ENCODE measurements around the gene EPGN. TPM values are rescaled to one million over a fixed set of nuclear protein-coding genes. Genes with fewer than 3 reads are reported as not detected.

EPGN gene
- total and polyA plus RNA-seq, 2 donors from 2014 or later, result 1.6 TPM; not detected in 1

- no peak overlapping the region for H3K27ac ChIP-seq (ENCODE audit: low read depth in 2 of 2, low read length in 2 of 2)
- no peak overlapping the region for H3K9ac ChIP-seq (ENCODE audit: low read length in 3 of 3)
- FAIRE-seq (no peak), DNase-seq (no peak)
- no peaks in the 10 kb centered on the region for H3K36me3 ChIP-seq (ENCODE audit: control insufficient read depth in 2 of 3, insufficient read depth in 3 of 3, low read length in 3 of 3)
- H3K4me3 ChIP-seq (ENCODE audit: low read length in 3 of 3), result no peak overlapping the region
- H3K27me3 ChIP-seq (ENCODE audit: control insufficient read depth, insufficient read depth, low read length), result no peaks in the 10 kb centered on the region
- H3K4me1 ChIP-seq (ENCODE audit: control insufficient read depth in 2 of 3, insufficient read depth in 2 of 3, low read depth in 1 of 3, low read length in 3 of 3), result no peaks in the 10 kb centered on the region
- intact Hi-C loops (cut with DNase I), result loop anchor here (5.0 kb wide), 1 partner anchor 130 kb away; no protein-coding TSS in a partner anchor
- no peak for TF ChIP-seq CTCF (IDR thresholded peaks at IDR 0.05; ENCODE audit: borderline replicate concordance, extremely low read depth, insufficient read depth)
- no peaks in the 10 kb centered on the region for H3K9me3 ChIP-seq (ENCODE audit: control insufficient read depth in 2 of 3, insufficient read depth in 1 of 3, low read length in 3 of 3)
These were observed 9.5 kb downstream of the EPGN start for GRCh38 chr4:74317616-74318246.

GRCh38 chr4:74318276-74318675 lies 10.0 kb downstream of the EPGN start:
- DNase-seq (no peak), FAIRE-seq (no peak)
- Histone ChIP-seq H3K27ac (ENCODE audit: low read depth in 2 of 2, low read length in 2 of 2) (no peak overlapping the region), H3K9me3 (ENCODE audit: control insufficient read depth in 2 of 3, insufficient read depth in 1 of 3, low read length in 3 of 3) (no peaks in the 10 kb centered on the region), H3K9ac (ENCODE audit: low read length in 3 of 3) (no peak overlapping the region), H3K4me1 (ENCODE audit: control insufficient read depth in 2 of 3, insufficient read depth in 2 of 3, low read depth in 1 of 3, low read length in 3 of 3) (no peaks in the 10 kb centered on the region), H3K36me3 (ENCODE audit: control insufficient read depth in 2 of 3, insufficient read depth in 3 of 3, low read length in 3 of 3) (no peaks in the 10 kb centered on the region), H3K4me3 (ENCODE audit: low read length in 3 of 3) (no peak overlapping the region), H3K27me3 (ENCODE audit: control insufficient read depth, insufficient read depth, low read length) (no peaks in the 10 kb centered on the region)
- intact Hi-C loops (cut with DNase I), result loop anchor here (5.0 kb wide), 1 partner anchor 131 kb away; no protein-coding TSS in a partner anchor
- no peak for TF ChIP-seq CTCF (IDR thresholded peaks at IDR 0.05; ENCODE audit: borderline replicate concordance, extremely low read depth, insufficient read depth)

GRCh38 chr4:74319470-74319869 lies 11.2 kb downstream of the EPGN start:
- H3K4me3 ChIP-seq (ENCODE audit: low read length in 3 of 3), result no peak overlapping the region
- H3K36me3 ChIP-seq (ENCODE audit: control insufficient read depth in 2 of 3, insufficient read depth in 3 of 3, low read length in 3 of 3), result no peaks in the 10 kb centered on the region
- no peaks in the 10 kb centered on the region for H3K27me3 ChIP-seq (ENCODE audit: control insufficient read depth, insufficient read depth, low read length)
- no peaks in the 10 kb centered on the region for H3K9me3 ChIP-seq (ENCODE audit: control insufficient read depth in 2 of 3, insufficient read depth in 1 of 3, low read length in 3 of 3)
- no peaks in the 10 kb centered on the region for H3K4me1 ChIP-seq (ENCODE audit: control insufficient read depth in 2 of 3, insufficient read depth in 2 of 3, low read depth in 1 of 3, low read length in 3 of 3)
- no peak for TF ChIP-seq CTCF (IDR thresholded peaks at IDR 0.05; ENCODE audit: borderline replicate concordance, extremely low read depth, insufficient read depth)
- FAIRE-seq (no peak), DNase-seq (no peak)
- no peak overlapping the region for H3K27ac ChIP-seq (ENCODE audit: low read depth in 2 of 2, low read length in 2 of 2)
- no peak overlapping the region for H3K9ac ChIP-seq (ENCODE audit: low read length in 3 of 3)
- intact Hi-C loops (cut with DNase I), result loop anchor here (5.0 kb wide), 1 partner anchor 132 kb away; no protein-coding TSS in a partner anchor
